SK-N-SH (cell line): Measurements from ENCODE around the gene TP53BP1. TPM values are rescaled to one million over a fixed set of nuclear protein-coding genes. Genes with fewer than 3 reads are reported as not detected.

ENCODE experiments used
- EP300 ChIP-seq, 2 experiments: IDR thresholded peaks; 2 replicates each; pipeline versions ENCODE4 v1.4.0 to v1.6.1; 2012; ENCODE audit warnings: borderline replicate concordance in 1 of 2, low read depth in 1 of 2, low read length in 1 of 2
- EZH2phosphoT487 ChIP-seq: fragments of 200-600 bp; sonication (generic); IDR thresholded peaks from 2 replicates; pipeline ENCODE4 v1.6.1; 2017; ENCODE audit warnings: low read depth, mixed run types, mild to moderate bottlenecking, antibody characterized with exemption, moderate library complexity, borderline replicate concordance
- FOSL2 ChIP-seq: IDR thresholded peaks from 2 replicates; pipeline ENCODE4 v1.4.0; 2012; ENCODE audit warnings: low read depth, mild to moderate bottlenecking, moderate library complexity, borderline replicate concordance
- FOXJ3 ChIP-seq: sonication (generic); formaldehyde crosslinking; IDR thresholded peaks from 2 replicates; pipeline ENCODE4 v1.5.1; 2020; ENCODE audit warnings: mild to moderate bottlenecking, missing genetic modification reagents
- FOXM1 ChIP-seq: IDR thresholded peaks from 2 replicates; pipeline ENCODE4 v1.4.0; 2012; ENCODE audit warnings: low read depth, mild to moderate bottlenecking
- GABPA ChIP-seq: IDR thresholded peaks from 2 replicates; pipeline ENCODE4 v1.4.0; 2012; ENCODE audit warnings: low read depth, mild to moderate bottlenecking
- GATA2 ChIP-seq: sonication (generic); formaldehyde crosslinking; IDR thresholded peaks from 2 replicates; pipeline ENCODE4 v1.5.0; 2020; ENCODE audit warnings: mild to moderate bottlenecking, missing genetic modification reagents
- IRF3 ChIP-seq: fragments of 150-350 bp; IDR thresholded peaks from 2 replicates; pipeline ENCODE4 v1.6.1; 2016; ENCODE audit warnings: mild to moderate bottlenecking, low read depth, low read length
- MEF2A ChIP-seq: IDR thresholded peaks from 2 replicates; pipeline ENCODE4 v1.4.0; 2012; ENCODE audit warnings: low read depth, borderline replicate concordance
- MXI1 ChIP-seq: IDR thresholded peaks from 2 replicates; pipeline ENCODE4 v1.6.1; 2012; ENCODE audit warnings: mild to moderate bottlenecking, low read depth, low read length, improper control_type of control experiment
- NFIC ChIP-seq: IDR thresholded peaks from 2 replicates; pipeline ENCODE4 v1.4.0; 2012; ENCODE audit warnings: borderline replicate concordance
- POLR2AphosphoS5 ChIP-seq: IDR thresholded peaks from 2 replicates; pipeline ENCODE4 v1.6.1; 2012; ENCODE audit warnings: low read depth, low read length
- RCOR1 ChIP-seq: fragments of 150-350 bp; IDR thresholded peaks from 2 replicates; pipeline ENCODE4 v1.6.1; 2017; ENCODE audit warnings: antibody characterized with exemption, low read length
- REST ChIP-seq: IDR thresholded peaks from 2 replicates; pipeline ENCODE4 v1.6.1; 2012; ENCODE audit warnings: mild to moderate bottlenecking, low read depth, low read length, moderate library complexity
- RXRA ChIP-seq: IDR thresholded peaks from 2 replicates; pipeline ENCODE4 v1.4.0; 2012; ENCODE audit warnings: low read depth, mild to moderate bottlenecking, borderline replicate concordance
- SMC3 ChIP-seq: IDR thresholded peaks from 2 replicates; pipeline ENCODE4 v1.6.1; 2012; ENCODE audit warnings: low read depth, low read length, improper control_type of control experiment
- TCF12 ChIP-seq: IDR thresholded peaks from 2 replicates; pipeline ENCODE4 v1.4.0; 2012
- USF1 ChIP-seq: IDR thresholded peaks from 2 replicates; pipeline ENCODE4 v1.4.0; 2012; ENCODE audit warnings: low read depth, borderline replicate concordance
- USF2 ChIP-seq: fragments of 150-350 bp; IDR thresholded peaks from 2 replicates; pipeline ENCODE4 v1.6.1; 2017; ENCODE audit warnings: antibody characterized with exemption, low read length, low read depth, borderline replicate concordance
- YY1 ChIP-seq: IDR thresholded peaks from 2 replicates; pipeline ENCODE4 v1.4.0; 2012; ENCODE audit warnings: low read depth, mild to moderate bottlenecking
- ZBTB33 ChIP-seq: IDR thresholded peaks from 2 replicates; pipeline ENCODE4 v1.4.0; 2012; ENCODE audit warnings: low read depth, borderline replicate concordance
- polyA plus RNA-seq, 3 experiments: library from polyadenylated mRNA; depleted of rRNA; stranded (reverse); fragments of >200 nt; gene quantifications; 2 replicates each; pipeline ENCODE4 v1.2.3, GENCODE V29; 2012

TP53BP1 gene
- polyA plus RNA-seq, 1 of the 3 experiments (the other 2 are of a cell fraction), result 27.1 TPM

- TF ChIP-seq IRF3 (peak; percentile 25; the same call in 1 of the 2 replicates), ZBTB33 (no peak), FOSL2 (no peak), GATA2 (peak; percentile 90), POLR2AphosphoS5 (peak; percentile 79), USF2 (no peak), NFIC (peak; percentile 50), RCOR1 (no peak), MXI1 (peak; percentile 90), FOXM1 (no peak), SMC3 (no peak), GABPA (peak; percentile 46), USF1 (no peak; the same call in 1 of the 2 replicates), REST (no peak; the same call in 1 of the 2 replicates), EZH2phosphoT487 (no peak), MEF2A (no peak), RXRA (no peak; the same call in 1 of the 2 replicates), EP300 (IDR thresholded peaks at IDR 0.05; ENCODE audit: borderline replicate concordance in 1 of 2, low read depth in 1 of 2, low read length in 1 of 2) (peak in 1 of 2 experiments; percentile 9; a peak in 2 of 4 replicates), FOXJ3 (CRISPR knock-in tag) (no peak), YY1 (peak; percentile 86), TCF12 (0 out of 2 replicates have a peak, but pooled peaks have one; percentile 43)
- TF ChIP-seq, all 33 proteins: peak for 17
These were observed 17.4 kb upstream of the TP53BP1 start (continued) for GRCh38 chr15:43510200-43511011.
